EH (cell line): Measurements from ENCODE around the gene AHR.
"Not testable (repeated sequence)": the region's sequence is repeated elsewhere in the genome, so short reads cannot be mapped to it uniquely, and the experiment has no call there.

Experiments used
- DNase-seq: peaks from one replicate; pipeline ENCODE4 v3.0.0-alpha.2; 2015; ENCODE audit warnings: low read depth

AHR gene

DNA sequence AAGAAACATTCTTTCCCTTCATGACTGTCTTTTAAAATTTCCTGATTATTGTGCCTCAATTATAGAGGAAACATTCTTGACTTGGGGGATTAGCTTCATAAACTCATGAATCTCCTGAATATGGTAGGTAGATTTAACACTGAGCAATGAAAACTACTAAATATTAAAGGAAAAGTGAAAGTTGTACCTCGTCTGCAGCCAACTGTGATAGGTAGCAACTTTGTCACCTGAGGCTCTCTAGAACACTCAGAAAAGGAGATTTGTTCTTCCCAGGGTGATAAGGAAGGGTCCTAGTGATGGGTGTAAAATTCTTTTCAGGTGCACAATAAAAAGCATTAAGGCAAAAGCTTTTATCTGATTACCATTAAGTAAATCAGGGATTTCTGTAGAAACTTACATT, 78.1 kb downstream of the AHR start:
- DNase-seq = no peak

DNA sequence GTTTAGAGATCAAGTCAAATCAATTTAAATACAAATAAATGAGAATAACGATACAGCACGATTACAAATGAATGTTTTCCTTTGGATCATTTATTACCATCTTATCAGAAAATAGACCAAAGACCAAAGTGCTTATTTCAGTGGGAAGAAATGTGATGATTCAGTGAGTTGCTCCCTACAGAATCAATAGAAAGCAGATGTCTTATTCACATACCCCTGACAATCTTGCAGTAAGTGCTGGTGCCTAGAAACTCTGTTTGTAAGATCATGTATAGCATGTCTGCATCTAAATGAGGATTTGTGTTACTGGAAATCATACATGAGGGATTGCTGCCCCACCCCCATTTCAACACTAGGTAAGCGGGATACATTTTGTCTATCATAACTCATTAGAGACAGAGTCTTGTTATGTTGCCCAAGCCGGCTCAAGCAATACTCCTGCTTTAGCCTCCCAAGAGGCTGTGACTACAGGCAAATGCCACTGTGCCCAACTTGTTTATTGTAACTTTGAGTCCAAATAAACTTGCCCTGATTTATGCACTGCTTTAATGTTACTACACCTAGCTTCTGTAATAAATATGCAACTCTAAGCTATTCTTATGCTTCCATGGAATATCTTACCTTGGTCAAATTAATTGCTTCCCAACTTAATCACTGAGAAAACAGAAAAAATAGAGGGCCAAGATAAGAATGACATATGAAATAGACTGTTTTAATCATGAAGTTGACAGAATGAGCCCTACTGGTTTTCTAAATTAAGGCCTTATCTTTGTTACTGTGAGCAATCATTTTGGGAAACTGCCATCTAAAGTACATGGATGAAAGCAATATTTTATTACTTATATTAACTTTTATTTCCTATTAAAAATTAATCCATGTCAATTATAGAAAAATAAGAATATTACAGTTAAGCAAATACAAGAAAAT, 82.5 kb downstream of the AHR start:
- DNase-seq = peak; percentile 41

DNA sequence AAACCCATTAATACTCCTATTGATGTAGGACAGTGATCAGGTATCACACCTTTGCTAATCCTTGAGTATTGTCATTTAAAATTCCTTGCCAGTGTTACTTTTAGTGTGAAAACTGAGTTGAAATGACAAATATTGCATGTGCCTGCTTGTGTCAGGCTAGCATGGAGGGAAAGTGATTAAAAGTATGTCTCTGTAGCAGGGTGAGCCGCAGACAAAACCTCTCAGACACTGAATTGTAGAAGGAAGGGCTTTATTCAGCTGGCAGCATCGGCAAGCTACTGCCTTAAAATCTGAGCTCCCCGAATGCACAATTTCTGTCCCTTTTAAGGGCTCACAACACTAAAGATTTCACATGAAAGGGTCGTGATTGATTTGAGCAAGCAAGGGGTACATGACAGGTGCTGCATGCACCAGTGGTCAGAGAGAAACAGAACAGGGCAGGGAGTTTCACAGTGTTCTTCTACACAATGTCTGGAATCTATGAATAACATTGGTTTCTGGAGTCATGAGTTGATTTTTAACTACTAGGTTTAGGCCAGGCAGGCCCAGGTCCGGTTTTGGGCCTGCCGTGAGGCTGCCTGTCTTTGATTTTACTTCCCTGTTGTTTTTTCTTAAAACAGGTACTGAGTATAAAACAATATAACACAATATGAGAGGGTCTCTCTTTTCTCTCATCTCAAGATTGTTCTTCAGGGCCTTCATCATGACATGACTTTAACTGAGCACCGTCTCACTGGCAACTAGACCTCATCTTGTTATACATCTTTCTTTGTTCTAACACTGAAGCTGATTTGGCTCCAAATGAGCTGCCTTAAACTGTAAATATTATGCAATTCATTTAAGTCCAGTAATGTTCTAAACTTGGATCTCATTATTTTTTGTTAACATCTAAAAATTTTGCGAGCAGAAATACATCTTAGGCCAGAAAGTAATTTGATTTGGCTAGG, 84.2 kb downstream of the AHR start:
- not testable (repeated sequence) for DNase-seq

DNA sequence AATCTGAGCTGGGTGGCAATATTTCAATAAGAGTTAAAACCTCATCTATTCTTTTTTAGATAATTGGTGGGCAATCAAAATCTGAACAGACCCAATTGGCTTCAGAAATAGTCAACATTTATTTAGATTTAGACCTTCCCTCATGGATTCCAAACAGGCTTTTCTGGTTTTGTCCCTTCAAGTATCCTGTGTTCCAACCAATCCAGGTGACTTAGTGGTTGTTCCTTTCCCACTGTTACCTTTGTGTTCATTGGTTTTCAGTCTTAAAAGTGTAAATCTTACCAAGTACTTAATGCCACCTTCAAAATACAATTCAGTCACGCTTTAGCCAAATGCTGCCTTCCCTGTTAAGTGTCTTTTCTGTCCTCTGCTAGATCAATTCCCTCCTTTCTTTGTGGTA, 85.9 kb downstream of the AHR start:
- no peak for DNase-seq

DNA sequence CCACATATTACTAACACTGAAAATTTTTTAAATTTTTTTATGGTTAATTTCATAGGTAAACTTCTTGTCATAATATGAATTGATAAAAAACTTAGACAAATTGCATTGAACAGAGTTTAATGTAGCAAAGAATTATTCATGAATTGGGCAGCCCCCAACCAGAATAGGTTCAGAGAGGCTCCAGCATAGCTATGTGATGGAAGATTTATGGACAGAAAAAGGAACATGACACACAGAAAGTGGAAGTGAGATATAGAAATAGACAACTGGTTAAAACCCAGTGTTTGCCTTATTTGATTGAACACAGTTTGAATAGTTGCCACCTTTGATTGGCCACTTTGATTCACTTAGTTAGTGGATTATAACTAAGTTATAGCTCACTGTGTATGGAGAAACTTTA, 87.2 kb downstream of the AHR start:
- DNase-seq = no peak

DNA sequence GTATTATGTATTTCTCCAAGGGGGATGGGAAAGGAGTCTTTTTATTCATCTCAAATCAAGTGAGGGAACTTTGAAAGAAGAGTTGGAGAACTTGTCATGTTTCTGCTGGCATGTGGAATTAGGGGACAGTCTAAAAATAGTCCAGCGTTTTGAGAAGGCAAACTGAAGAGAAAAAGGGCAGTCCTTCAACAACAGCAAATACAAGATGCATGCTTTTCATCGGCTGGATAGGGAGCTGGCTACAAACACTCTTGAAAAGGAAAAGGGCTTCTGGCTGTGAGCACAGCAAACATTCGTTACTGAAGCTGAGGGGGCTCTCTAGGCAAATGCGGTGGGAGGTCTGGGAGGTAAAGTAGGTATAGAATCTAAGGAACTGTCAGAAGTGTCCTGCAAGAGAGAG, 91.9 kb downstream of the AHR start:
- no peak for DNase-seq

DNA sequence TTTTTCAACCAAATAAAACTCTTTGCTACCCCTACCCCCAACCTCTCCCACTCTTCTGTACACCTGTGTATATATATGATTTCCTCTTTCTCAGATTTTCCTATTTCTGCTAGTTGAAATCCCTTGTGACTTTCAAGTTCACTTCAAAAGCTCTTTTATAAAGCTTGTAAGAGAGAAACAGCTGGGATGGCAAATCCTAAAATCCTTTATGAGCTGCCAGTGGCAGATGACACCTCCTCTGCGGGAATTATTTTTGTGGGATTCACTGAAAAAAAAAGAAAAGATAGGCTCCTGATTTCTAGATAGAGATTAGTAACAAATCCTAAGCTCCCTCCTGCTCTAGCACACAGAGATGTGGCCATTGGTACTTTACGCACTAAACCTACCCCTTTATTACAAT, 92.9 kb downstream of the AHR start:
- no peak for DNase-seq

DNA sequence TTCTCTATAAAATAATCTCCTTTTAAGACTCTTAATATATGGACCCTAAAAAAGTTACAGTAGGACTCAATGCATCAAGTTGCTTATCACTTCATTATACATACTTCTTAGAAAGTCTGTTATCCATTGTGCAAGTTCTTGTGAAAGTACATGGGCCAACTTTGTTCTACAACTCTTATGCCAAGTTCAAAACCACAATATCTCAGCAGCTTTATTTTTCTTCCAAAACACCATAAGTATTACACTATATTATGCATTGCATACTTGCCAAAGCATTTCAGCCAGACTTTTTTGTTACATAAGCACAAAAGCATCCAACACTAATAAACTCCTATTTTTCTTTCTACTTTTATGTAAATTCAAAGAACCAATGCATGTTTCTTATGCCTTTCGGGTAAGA, 94.4 kb downstream of the AHR start:
- DNase-seq = peak; percentile 85

DNA sequence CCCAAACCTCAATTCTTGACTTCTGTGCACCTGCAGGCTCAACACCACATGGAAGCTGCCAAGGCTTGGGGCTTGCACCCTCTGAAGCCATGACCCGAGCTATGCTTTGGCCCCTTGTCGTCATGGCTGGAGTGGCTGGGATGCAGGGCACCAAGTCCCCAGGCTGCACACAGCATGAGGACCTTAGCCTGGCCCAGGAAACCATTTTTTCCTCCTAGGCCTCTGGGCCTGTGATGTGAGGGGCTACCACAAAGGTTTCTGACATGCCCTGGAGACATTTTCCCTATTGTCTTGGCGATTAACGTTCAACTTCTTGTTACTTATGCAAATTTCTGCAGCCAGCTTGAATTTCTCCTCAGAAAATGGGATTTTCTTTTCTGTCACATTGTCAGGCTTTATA, 96.1 kb downstream of the AHR start:
- DNase-seq = not testable (repeated sequence)
